Renal cortical epithelial cell (primary cell): ENCODE data around the gene ANKRD62. TPM values are rescaled to one million over a fixed set of nuclear protein-coding genes. Genes with fewer than 3 reads are reported as not detected.

Experiments
- total RNA-seq: library from RNA; depleted of rRNA; stranded (reverse); fragments of >200 nt; gene quantifications from 2 replicates; pipeline ENCODE4 v1.2.3, GENCODE V29; 2014

Gene ANKRD62
- total RNA-seq, 1 donor from 2014 or later, result not detected

Other genes starting within 250 kb of the ANKRD62 start
- 106 and 118 TPM in 2 replicates for gene CHMP1B, start 242.4 kb upstream of the ANKRD62 start, total RNA-seq
- 20.1 and 37.6 TPM in 2 replicates for gene MPPE1, start 185.5 kb upstream of the ANKRD62 start, total RNA-seq
- 32.1 and 123 TPM in 2 replicates for gene IMPA2, start 112.3 kb upstream of the ANKRD62 start, total RNA-seq
- 0.87 TPM in 1 of 2 replicates, not detected in the other for gene CIDEA, start 160.5 kb downstream of the ANKRD62 start, total RNA-seq
- 224 and 821 TPM in 2 replicates for gene TUBB6, start 214.4 kb downstream of the ANKRD62 start, total RNA-seq